Activated naive CD8-positive, alpha-beta T cell treated with anti-CD3 and anti-CD28 coated beads for 36 hours (primary cell): ENCODE data around the gene DPP10. TPM values are rescaled to one million over a fixed set of nuclear protein-coding genes. Genes with fewer than 3 reads are reported as not detected.

Experiments
- DNase-seq: peaks from one replicate; pipeline ENCODE4 v3.0.0; 2021
- H3K27ac Mint-ChIP-seq: one replicate; pipeline ENCODE4 v1.8.0; 2022; ENCODE audit warnings: mild to moderate bottlenecking, moderate library complexity, mixed read lengths
- H3K27me3 Mint-ChIP-seq: one replicate; pipeline ENCODE4 v1.8.0; 2022; ENCODE audit warnings: mild to moderate bottlenecking, mixed read lengths
- H3K36me3 Mint-ChIP-seq: one replicate; pipeline ENCODE4 v1.8.0; 2021; ENCODE audit warnings: mild to moderate bottlenecking, mixed read lengths
- H3K4me1 Mint-ChIP-seq: one replicate; pipeline ENCODE4 v1.8.0; 2021; ENCODE audit warnings: mixed read lengths
- H3K4me3 Mint-ChIP-seq: one replicate; pipeline ENCODE4 v1.8.0; 2022; ENCODE audit warnings: mild to moderate bottlenecking, moderate library complexity, mixed read lengths
- H3K9me3 Mint-ChIP-seq: one replicate; pipeline ENCODE4 v1.8.0; 2022; ENCODE audit warnings: mixed read lengths
- total RNA-seq, 2 experiments: library from RNA; stranded (reverse); gene quantifications; one replicate each; pipeline ENCODE4 v1.2.3, GENCODE V29; 2021

DPP10 gene
- total RNA-seq, 2 experiments from 2014 or later, result not detected

DNA sequence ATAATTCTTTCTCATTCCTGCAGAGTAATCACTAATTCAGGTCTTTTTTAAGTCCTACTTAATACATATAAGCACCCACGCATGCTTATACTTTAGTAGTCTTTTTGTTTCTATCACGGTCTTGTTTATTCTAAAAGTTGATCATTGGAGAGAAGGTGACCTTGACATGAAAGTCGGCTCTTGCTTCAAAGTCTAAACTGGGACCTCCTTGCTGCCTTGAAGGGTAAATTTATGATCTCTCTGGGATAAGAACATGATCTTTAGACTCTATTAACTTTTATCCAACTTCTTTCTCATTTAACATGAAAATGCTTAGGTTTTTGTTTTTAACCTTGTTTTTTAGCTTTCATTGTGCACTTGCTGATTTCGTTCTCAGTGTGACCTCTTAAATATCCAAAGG, 792.3 kb downstream of the DPP10 start:
- no peaks in the 10 kb centered on the region for H3K4me1 Mint-ChIP-seq
- no peaks in the 10 kb centered on the region for H3K36me3 Mint-ChIP-seq
- H3K27me3 Mint-ChIP-seq, result no peaks in the 10 kb centered on the region
- H3K9me3 Mint-ChIP-seq, result peaks cover 2% of the 10 kb centered on the region
- no peak overlapping the region for H3K4me3 Mint-ChIP-seq
- no peak overlapping the region for H3K27ac Mint-ChIP-seq
- DNase-seq, result no peak

DNA sequence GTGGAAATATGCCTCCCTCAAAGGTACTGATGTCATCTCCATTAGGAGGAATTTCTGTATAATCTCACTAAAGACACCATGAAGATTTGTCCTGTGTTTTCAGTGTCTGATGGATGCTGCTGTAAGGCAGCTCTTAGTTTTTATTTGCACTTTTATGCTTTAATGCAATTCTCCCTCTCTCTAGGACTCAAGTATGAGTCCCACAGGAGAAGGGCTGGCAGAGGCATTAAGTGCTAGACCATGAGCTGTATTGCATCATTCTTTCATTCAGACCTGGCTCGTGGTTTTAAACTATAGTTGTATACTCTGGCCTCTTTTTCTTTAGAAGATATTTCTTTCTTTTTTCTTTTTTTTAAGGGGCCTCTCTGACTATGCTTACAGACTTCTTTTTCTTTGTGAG, 805.6 kb downstream of the DPP10 start:
- Mint-ChIP-seq H3K9me3 (peaks cover 8% of the 10 kb centered on the region), H3K4me1 (no peaks in the 10 kb centered on the region), H3K36me3 (no peaks in the 10 kb centered on the region), H3K27ac (no peak overlapping the region), H3K4me3 (no peak overlapping the region), H3K27me3 (no peaks in the 10 kb centered on the region)
- no peak for DNase-seq

DNA sequence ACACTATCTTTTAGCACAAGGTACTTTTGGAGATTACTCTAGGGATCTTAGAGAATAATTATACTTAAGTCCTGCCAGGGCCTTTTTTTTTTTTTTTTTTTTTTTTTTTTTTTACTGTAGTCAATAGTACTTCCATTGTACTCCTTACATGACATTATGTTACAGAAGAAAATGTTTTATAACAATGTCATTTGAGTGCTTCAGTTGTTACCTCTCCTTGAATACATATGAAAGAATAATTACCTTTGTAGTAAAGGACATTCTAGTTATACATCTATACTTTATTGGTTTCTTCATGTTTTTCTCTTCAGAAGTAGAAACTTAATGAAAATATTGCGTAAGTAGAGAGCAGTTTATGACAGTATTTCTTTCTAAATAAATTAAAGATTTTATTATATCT, 834.9 kb downstream of the DPP10 start:
- H3K9me3 Mint-ChIP-seq, result peaks cover 4% of the 10 kb centered on the region
- no peaks in the 10 kb centered on the region for H3K27me3 Mint-ChIP-seq
- no peak for DNase-seq
- H3K27ac Mint-ChIP-seq, result no peak overlapping the region
- H3K4me3 Mint-ChIP-seq, result no peak overlapping the region
- H3K36me3 Mint-ChIP-seq, result no peaks in the 10 kb centered on the region
- no peaks in the 10 kb centered on the region for H3K4me1 Mint-ChIP-seq

- Mint-ChIP-seq H3K27ac (no peak overlapping the region), H3K36me3 (no peaks in the 10 kb centered on the region), H3K27me3 (no peaks in the 10 kb centered on the region), H3K9me3 (no peaks in the 10 kb centered on the region), H3K4me1 (no peaks in the 10 kb centered on the region), H3K4me3 (no peak overlapping the region)
- no peak for DNase-seq
Observed at GRCh38 chr2:115285416-115285815, 843.0 kb downstream of the DPP10 start.

DNA sequence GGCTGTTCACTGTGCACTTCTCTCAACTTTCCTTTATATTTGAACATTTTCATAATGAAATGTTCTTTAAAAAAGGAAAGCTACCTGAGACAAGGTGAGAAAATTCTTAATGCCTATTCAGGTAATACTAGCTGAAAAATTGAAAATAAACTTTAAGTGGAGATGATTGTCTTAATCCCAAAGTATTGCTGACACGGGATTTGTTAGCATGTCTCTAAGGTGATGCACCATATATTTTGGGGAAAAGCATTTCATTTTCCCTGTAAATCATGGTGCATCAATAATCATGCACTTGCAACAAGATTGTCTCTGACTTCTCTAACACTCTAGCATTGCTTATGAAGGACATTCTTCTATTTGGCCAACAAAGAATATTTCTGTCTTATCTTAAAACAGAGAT, 848.0 kb downstream of the DPP10 start:
- Mint-ChIP-seq H3K27ac (no peak overlapping the region), H3K36me3 (no peaks in the 10 kb centered on the region), H3K27me3 (no peaks in the 10 kb centered on the region), H3K4me1 (no peaks in the 10 kb centered on the region), H3K9me3 (no peaks in the 10 kb centered on the region), H3K4me3 (no peak overlapping the region)
- no peak for DNase-seq

DNA sequence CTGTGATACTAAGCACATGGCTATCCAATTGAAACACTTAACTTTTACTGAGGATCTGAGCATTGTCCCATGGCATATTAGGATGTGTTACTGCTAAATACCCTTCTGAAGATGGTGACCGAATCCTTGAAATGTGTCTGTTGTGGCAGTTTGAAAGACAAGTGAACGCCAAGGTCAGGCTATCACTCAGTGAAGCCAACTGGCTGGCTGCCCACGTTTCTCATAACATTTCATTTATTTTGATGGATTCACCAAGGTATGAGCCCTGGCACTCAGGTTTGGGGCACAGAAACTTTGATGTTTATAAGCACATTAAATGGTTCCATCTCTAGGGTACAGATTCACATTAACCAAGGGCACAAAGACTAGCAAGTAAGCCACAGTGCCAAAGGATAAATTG, 850.3 kb downstream of the DPP10 start:
- Mint-ChIP-seq H3K27me3 (no peaks in the 10 kb centered on the region), H3K27ac (no peak overlapping the region), H3K36me3 (no peaks in the 10 kb centered on the region), H3K4me1 (no peaks in the 10 kb centered on the region), H3K9me3 (no peaks in the 10 kb centered on the region), H3K4me3 (no peak overlapping the region)
- DNase-seq, result no peak

- Mint-ChIP-seq H3K4me1 (no peaks in the 10 kb centered on the region), H3K27me3 (no peaks in the 10 kb centered on the region), H3K27ac (no peak overlapping the region), H3K4me3 (no peak overlapping the region), H3K36me3 (no peaks in the 10 kb centered on the region), H3K9me3 (peaks cover 2% of the 10 kb centered on the region)
- DNase-seq, result no peak
Observed at GRCh38 chr2:115294999-115295398, 852.6 kb downstream of the DPP10 start.

DNA sequence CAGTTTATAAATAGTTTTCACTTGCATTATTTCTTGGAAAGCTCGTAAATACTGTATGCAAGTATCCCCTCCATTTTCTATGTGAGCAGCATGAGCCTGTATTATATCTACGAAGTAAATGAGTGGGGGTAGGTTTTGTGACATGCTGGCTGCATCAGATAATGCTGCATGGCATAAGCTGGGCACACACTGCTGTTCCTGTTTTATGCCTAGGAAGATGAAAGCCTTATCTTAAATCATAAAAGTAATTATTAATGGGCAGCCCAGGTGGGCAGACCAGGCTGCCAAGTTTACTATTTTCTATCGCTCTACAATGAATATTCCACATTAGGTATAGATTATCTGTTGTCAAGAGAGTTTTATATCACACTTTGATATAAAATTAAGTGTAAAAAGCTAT, 854.6 kb downstream of the DPP10 start:
- Mint-ChIP-seq H3K36me3 (no peaks in the 10 kb centered on the region), H3K27me3 (no peaks in the 10 kb centered on the region), H3K4me1 (no peaks in the 10 kb centered on the region), H3K9me3 (peaks cover 6% of the 10 kb centered on the region), H3K27ac (no peak overlapping the region), H3K4me3 (no peak overlapping the region)
- DNase-seq, result no peak

GRCh38 chr2:115299199-115299598, 856.8 kb downstream of the DPP10 start:
- H3K27me3 Mint-ChIP-seq, result no peaks in the 10 kb centered on the region
- H3K27ac Mint-ChIP-seq, result no peak overlapping the region
- no peaks in the 10 kb centered on the region for H3K4me1 Mint-ChIP-seq
- H3K36me3 Mint-ChIP-seq, result no peaks in the 10 kb centered on the region
- peaks cover 7% of the 10 kb centered on the region for H3K9me3 Mint-ChIP-seq
- no peak for DNase-seq
- H3K4me3 Mint-ChIP-seq, result no peak overlapping the region

GRCh38 chr2:115305712-115306111, 863.3 kb downstream of the DPP10 start:
- Mint-ChIP-seq H3K4me3 (no peak overlapping the region), H3K4me1 (no peaks in the 10 kb centered on the region), H3K27ac (no peak overlapping the region), H3K27me3 (no peaks in the 10 kb centered on the region), H3K36me3 (no peaks in the 10 kb centered on the region), H3K9me3 (peaks cover 17% of the 10 kb centered on the region)
- no peak for DNase-seq

DNA sequence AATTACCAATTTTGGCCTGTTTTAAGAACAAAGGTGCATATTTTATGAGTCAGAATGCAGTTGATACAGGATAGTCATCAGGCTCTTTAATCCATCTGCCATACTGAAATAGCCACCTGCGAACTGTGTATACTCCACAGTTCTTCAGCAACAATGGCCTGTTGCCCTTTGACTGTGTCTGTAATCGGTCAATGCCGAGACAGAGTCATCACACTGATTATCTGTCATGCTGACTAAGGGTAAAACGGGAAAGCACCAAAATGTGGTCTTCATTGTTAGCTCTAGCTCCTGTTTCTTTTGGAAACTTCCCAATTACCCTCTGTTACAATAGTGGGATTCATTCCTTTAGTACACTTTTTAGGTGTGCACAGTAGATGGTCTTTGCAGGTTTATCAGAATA, 871.7 kb downstream of the DPP10 start:
- H3K36me3 Mint-ChIP-seq, result no peaks in the 10 kb centered on the region
- H3K27me3 Mint-ChIP-seq, result no peaks in the 10 kb centered on the region
- no peak for DNase-seq
- H3K27ac Mint-ChIP-seq, result no peak overlapping the region
- no peaks in the 10 kb centered on the region for H3K4me1 Mint-ChIP-seq
- no peak overlapping the region for H3K4me3 Mint-ChIP-seq
- peaks cover 6% of the 10 kb centered on the region for H3K9me3 Mint-ChIP-seq

- Mint-ChIP-seq H3K9me3 (peaks cover 11% of the 10 kb centered on the region), H3K4me3 (no peak overlapping the region), H3K36me3 (no peaks in the 10 kb centered on the region), H3K27ac (no peak overlapping the region), H3K4me1 (no peaks in the 10 kb centered on the region), H3K27me3 (no peaks in the 10 kb centered on the region)
- no peak for DNase-seq
Observed at GRCh38 chr2:115327061-115327460, 884.6 kb downstream of the DPP10 start.

- no peak overlapping the region for H3K4me3 Mint-ChIP-seq
- no peaks in the 10 kb centered on the region for H3K36me3 Mint-ChIP-seq
- peaks cover 27% of the 10 kb centered on the region for H3K9me3 Mint-ChIP-seq
- H3K4me1 Mint-ChIP-seq, result no peaks in the 10 kb centered on the region
- DNase-seq, result no peak
- H3K27ac Mint-ChIP-seq, result no peak overlapping the region
- no peaks in the 10 kb centered on the region for H3K27me3 Mint-ChIP-seq
Observed at GRCh38 chr2:115359550-115359949, 917.1 kb downstream of the DPP10 start.

DNA sequence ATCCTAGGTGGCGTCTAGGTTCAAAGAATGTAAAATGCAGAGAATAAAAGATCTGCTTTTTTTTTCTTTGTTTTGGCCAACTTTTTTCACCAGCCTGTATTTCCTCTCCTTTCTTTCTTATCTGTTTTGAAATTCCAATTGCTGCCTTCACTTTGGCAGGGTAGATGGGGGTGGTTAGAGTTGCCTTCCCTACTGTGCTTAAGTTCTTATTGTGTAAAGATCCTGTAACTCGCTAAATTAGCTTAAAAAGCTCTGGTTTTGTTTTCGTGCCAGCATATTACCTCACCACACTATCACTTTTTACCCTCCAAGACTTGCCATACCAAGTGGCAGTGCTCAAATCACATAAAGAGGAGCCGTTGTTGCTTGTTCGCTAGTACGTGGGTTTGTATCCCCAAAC, 921.7 kb downstream of the DPP10 start:
- Mint-ChIP-seq H3K27ac (no peak overlapping the region), H3K4me1 (no peaks in the 10 kb centered on the region), H3K4me3 (no peak overlapping the region), H3K9me3 (peaks cover 7% of the 10 kb centered on the region), H3K27me3 (no peaks in the 10 kb centered on the region), H3K36me3 (no peaks in the 10 kb centered on the region)
- no peak for DNase-seq

- Mint-ChIP-seq H3K4me1 (no peaks in the 10 kb centered on the region), H3K36me3 (no peaks in the 10 kb centered on the region), H3K4me3 (no peak overlapping the region), H3K9me3 (peaks cover 22% of the 10 kb centered on the region), H3K27ac (no peak overlapping the region), H3K27me3 (no peaks in the 10 kb centered on the region)
- no peak for DNase-seq
Observed at GRCh38 chr2:115369400-115369799, 927.0 kb downstream of the DPP10 start.

- Mint-ChIP-seq H3K27me3 (no peaks in the 10 kb centered on the region), H3K9me3 (peaks cover 38% of the 10 kb centered on the region), H3K27ac (no peak overlapping the region), H3K4me1 (no peaks in the 10 kb centered on the region), H3K4me3 (no peak overlapping the region), H3K36me3 (no peaks in the 10 kb centered on the region)
- DNase-seq, result no peak
Observed at GRCh38 chr2:115374981-115375380, 932.5 kb downstream of the DPP10 start.

- no peaks in the 10 kb centered on the region for H3K4me1 Mint-ChIP-seq
- H3K9me3 Mint-ChIP-seq, result peaks cover 17% of the 10 kb centered on the region
- no peak overlapping the region for H3K4me3 Mint-ChIP-seq
- no peaks in the 10 kb centered on the region for H3K36me3 Mint-ChIP-seq
- no peaks in the 10 kb centered on the region for H3K27me3 Mint-ChIP-seq
- H3K27ac Mint-ChIP-seq, result no peak overlapping the region
- no peak for DNase-seq
Observed at GRCh38 chr2:115384399-115384798, 942.0 kb downstream of the DPP10 start.
